ENCODE results near the gene CCDC88A.

Gene CCDC88A

GRCh38 chr2:55437515-55438390 is 18.1 kb upstream of the CCDC88A start:
- intact Hi-C loops (cut with micrococcal nuclease) = no loop called here
- no peaks in the 10 kb centered on the region for H3K36me3 Mint-ChIP-seq (ENCODE audit: low read depth)
- H3K9me3 Mint-ChIP-seq = no peaks in the 10 kb centered on the region
- H3K27ac Mint-ChIP-seq = peak overlapping the region; percentile 34
- H3K27me3 Mint-ChIP-seq = no peaks in the 10 kb centered on the region
- H3K4me1 Mint-ChIP-seq (ENCODE audit: low read depth) = no peaks in the 10 kb centered on the region
- H3K4me3 Mint-ChIP-seq = no peak overlapping the region

- Mint-ChIP-seq H3K9me3 (no peaks in the 10 kb centered on the region), H3K4me3 (no peak overlapping the region), H3K27me3 (no peaks in the 10 kb centered on the region), H3K27ac (no peak overlapping the region), H3K36me3 (ENCODE audit: low read depth) (no peaks in the 10 kb centered on the region), H3K4me1 (ENCODE audit: low read depth) (peaks cover 23% of the 10 kb centered on the region)
- intact Hi-C loops (cut with micrococcal nuclease) = no loop called here
Observed at GRCh38 chr2:55431982-55432627, 12.4 kb upstream of the CCDC88A start.

- Mint-ChIP-seq H3K36me3 (ENCODE audit: low read depth) (no peaks in the 10 kb centered on the region), H3K27ac (peak overlapping the region; percentile 15), H3K4me1 (ENCODE audit: low read depth) (peaks cover 32% of the 10 kb centered on the region), H3K9me3 (no peaks in the 10 kb centered on the region), H3K4me3 (no peak overlapping the region), H3K27me3 (no peaks in the 10 kb centered on the region)
- intact Hi-C loops (cut with micrococcal nuclease) = no loop called here
Observed at GRCh38 chr2:55430211-55430975, 10.7 kb upstream of the CCDC88A start.

DNA sequence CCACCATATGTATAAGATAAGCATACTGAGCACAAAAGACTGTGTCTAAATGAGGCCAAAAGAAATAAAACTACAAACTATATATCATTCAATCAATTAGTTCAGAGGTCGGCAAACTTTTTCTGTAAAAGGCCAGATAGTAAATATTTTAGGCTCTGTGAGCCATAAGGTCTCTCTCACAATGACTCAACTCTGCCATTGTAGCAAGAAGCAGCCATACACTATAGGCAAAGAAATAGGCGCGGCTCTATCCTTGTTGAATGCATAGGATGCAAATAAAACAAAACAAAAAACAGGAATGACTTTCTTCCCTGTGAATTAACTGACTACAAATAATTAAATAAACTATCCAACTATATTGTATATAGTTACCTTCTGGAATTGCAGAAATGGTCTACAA is 8.6 kb upstream of the CCDC88A start:
- Mint-ChIP-seq H3K4me1 (ENCODE audit: low read depth) (peaks cover 49% of the 10 kb centered on the region), H3K27me3 (no peaks in the 10 kb centered on the region), H3K9me3 (no peaks in the 10 kb centered on the region), H3K36me3 (ENCODE audit: low read depth) (no peaks in the 10 kb centered on the region), H3K4me3 (no peak overlapping the region), H3K27ac (no peak overlapping the region)
- intact Hi-C loops (cut with micrococcal nuclease) = no loop called here

GRCh38 chr2:55425431-55425831 is 5.8 kb upstream of the CCDC88A start:
- Mint-ChIP-seq H3K4me3 (peak overlapping the region; percentile 49), H3K36me3 (ENCODE audit: low read depth) (no peaks in the 10 kb centered on the region), H3K4me1 (ENCODE audit: low read depth) (peaks cover 59% of the 10 kb centered on the region), H3K27ac (peak overlapping the region; percentile 76), H3K27me3 (no peaks in the 10 kb centered on the region), H3K9me3 (no peaks in the 10 kb centered on the region)
- intact Hi-C loops (cut with micrococcal nuclease) = no loop called here

GRCh38 chr2:55422876-55423665 is 3.4 kb upstream of the CCDC88A start:
- Mint-ChIP-seq H3K27ac (peak overlapping the region; percentile 76), H3K4me1 (ENCODE audit: low read depth) (peaks cover 52% of the 10 kb centered on the region), H3K9me3 (no peaks in the 10 kb centered on the region), H3K4me3 (no peak overlapping the region), H3K27me3 (no peaks in the 10 kb centered on the region), H3K36me3 (ENCODE audit: low read depth) (peaks cover 16% of the 10 kb centered on the region)
- intact Hi-C loops (cut with micrococcal nuclease) = no loop called here

DNA sequence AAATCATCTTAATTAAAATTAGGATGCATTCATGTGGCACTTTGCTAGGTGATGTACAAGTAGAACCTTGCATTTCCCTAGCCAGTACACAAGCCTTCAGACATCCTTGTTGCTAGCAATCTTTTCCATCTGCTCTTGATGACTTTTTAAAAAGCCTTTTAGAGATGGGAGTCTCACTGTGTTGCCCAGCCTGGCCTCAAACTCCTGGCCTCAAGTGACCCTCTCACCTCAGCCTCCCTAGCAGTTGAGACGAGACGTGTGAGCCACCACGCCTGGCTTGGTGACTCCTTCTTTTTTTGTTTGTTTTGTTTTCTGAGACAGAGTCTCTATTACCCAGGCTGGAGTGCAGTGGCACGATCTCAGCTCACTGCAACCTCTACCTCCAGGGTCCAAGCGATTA is 1.7 kb upstream of the CCDC88A start:
- H3K4me1 Mint-ChIP-seq (ENCODE audit: low read depth) = peaks cover 52% of the 10 kb centered on the region
- H3K9me3 Mint-ChIP-seq = no peaks in the 10 kb centered on the region
- H3K27me3 Mint-ChIP-seq = no peaks in the 10 kb centered on the region
- H3K36me3 Mint-ChIP-seq (ENCODE audit: low read depth) = peaks cover 16% of the 10 kb centered on the region
- no peak overlapping the region for H3K4me3 Mint-ChIP-seq
- intact Hi-C loops (cut with micrococcal nuclease) = no loop called here
- H3K27ac Mint-ChIP-seq = peak overlapping the region; percentile 63

DNA sequence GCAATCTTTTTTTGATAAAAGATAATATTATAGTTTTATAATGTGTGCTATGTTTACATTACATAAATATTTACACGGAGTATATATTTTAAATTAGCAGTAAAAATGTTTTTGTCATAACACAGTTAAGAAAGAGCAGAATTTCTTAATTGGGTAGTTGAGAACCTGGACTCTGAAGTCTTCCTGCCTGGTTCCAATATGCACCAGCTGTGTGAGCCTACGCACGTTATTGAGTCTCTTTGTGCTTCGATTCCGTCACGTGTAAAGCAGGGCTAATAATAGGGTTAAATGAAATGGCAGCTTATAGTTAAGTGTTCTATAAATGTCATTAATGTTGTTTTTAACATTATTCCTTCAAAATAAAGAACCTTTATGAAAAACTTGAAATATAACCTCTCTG is 1.2 kb upstream of the CCDC88A start:
- Mint-ChIP-seq H3K27ac (peak overlapping the region; percentile 98), H3K4me1 (ENCODE audit: low read depth) (peaks cover 51% of the 10 kb centered on the region), H3K9me3 (no peaks in the 10 kb centered on the region), H3K4me3 (no peak overlapping the region), H3K27me3 (no peaks in the 10 kb centered on the region), H3K36me3 (ENCODE audit: low read depth) (peaks cover 20% of the 10 kb centered on the region)
- intact Hi-C loops (cut with micrococcal nuclease) = no loop called here

GRCh38 chr2:55420439-55420725 is 726 bp upstream of the CCDC88A start:
- Mint-ChIP-seq H3K27me3 (no peaks in the 10 kb centered on the region), H3K4me1 (ENCODE audit: low read depth) (peaks cover 51% of the 10 kb centered on the region), H3K9me3 (no peaks in the 10 kb centered on the region), H3K27ac (peak overlapping the region; percentile 98), H3K4me3 (peak overlapping the region; percentile 99), H3K36me3 (ENCODE audit: low read depth) (peaks cover 25% of the 10 kb centered on the region)
- intact Hi-C loops (cut with micrococcal nuclease) = no loop called here

DNA sequence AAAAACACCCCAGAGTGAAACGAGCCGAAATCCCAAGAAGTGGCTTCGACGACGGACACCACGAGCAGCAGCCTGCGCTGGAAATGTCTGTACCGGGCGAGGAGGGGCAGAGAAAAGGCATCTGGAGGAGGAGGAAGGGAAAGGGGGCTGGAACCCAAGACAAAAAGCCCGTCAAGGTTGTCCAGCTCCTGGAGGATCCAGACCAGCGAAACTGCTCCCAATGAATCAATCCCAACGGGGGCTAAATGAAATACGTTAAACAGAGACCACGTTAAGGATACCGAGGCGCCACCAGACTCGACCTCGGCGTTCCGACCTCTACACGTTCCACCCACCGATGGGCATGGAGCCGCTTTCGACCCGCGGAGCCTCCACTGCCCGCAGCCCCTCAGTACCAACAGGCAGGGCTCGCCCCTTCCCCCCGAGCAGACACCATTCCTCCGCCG is 400 bp downstream of the CCDC88A start:
- H3K27ac Mint-ChIP-seq = peak overlapping the region; percentile 98
- no peaks in the 10 kb centered on the region for H3K27me3 Mint-ChIP-seq
- peaks cover 36% of the 10 kb centered on the region for H3K36me3 Mint-ChIP-seq (ENCODE audit: low read depth)
- H3K9me3 Mint-ChIP-seq = no peaks in the 10 kb centered on the region
- peak overlapping the region; percentile 99 for H3K4me3 Mint-ChIP-seq
- peaks cover 56% of the 10 kb centered on the region for H3K4me1 Mint-ChIP-seq (ENCODE audit: low read depth)
- intact Hi-C loops (cut with micrococcal nuclease) = loop anchor here (2.0 to 10.0 kb wide), 3 partner anchors 54 to 198 kb away; partner anchors contain the start of genes CFAP36 and PPP4R3B

DNA sequence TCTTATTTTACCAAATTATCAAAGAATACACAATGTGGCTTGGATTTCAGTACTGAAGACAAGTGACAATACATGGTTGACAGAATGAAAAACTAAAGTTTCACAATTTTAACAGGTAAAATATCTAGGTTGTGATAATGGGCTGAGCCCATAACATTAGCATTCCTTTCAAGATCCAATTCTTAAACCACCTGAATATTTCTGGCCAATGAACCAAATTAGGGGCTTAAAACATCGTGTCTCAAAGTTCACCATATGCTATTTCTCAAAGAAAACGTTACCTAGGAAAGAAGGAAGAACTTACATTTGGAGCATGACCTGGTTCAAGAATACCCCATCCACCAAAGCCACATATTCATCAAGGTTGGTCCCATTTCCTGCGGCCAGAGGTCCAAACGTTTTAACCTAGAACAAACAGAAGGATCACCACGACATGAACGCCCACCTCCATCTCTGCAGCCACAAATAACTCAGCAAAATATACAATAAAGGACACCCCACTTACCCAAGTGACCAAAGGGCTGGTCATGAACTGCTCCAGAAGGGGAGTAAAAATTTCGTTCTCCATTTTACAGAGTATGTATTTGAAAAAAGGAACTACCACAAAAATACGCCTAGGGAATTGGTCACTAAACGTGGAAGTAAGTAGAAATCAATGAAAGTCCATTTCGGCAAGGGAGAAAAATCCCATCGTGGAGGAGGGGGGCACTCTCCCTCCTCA is 984 bp downstream of the CCDC88A start:
- Mint-ChIP-seq H3K4me3 (peak overlapping the region; percentile 99), H3K27me3 (no peaks in the 10 kb centered on the region), H3K9me3 (no peaks in the 10 kb centered on the region), H3K4me1 (ENCODE audit: low read depth) (peaks cover 56% of the 10 kb centered on the region), H3K36me3 (ENCODE audit: low read depth) (peaks cover 42% of the 10 kb centered on the region), H3K27ac (peak overlapping the region; percentile 98)
- intact Hi-C loops (cut with micrococcal nuclease) = loop anchor here (2.0 to 10.0 kb wide), 3 partner anchors 54 to 199 kb away; partner anchors contain the start of genes CFAP36 and PPP4R3B

- Mint-ChIP-seq H3K4me1 (ENCODE audit: low read depth) (peaks cover 56% of the 10 kb centered on the region), H3K27ac (peak overlapping the region; percentile 98)
- intact Hi-C loops (cut with micrococcal nuclease) = loop anchor here (2.0 to 10.0 kb wide), 3 partner anchors 53 to 199 kb away; partner anchors contain the start of genes CFAP36 and PPP4R3B
Observed at GRCh38 chr2:55418072-55418471, 1.6 kb downstream of the CCDC88A start.

More at GRCh38 chr2:55418072-55418471, 1.6 kb downstream of the CCDC88A start:
- H3K4me3 Mint-ChIP-seq = peak overlapping the region; percentile 99
- H3K27me3 Mint-ChIP-seq = no peaks in the 10 kb centered on the region
- peaks cover 48% of the 10 kb centered on the region for H3K36me3 Mint-ChIP-seq (ENCODE audit: low read depth)
- no peaks in the 10 kb centered on the region for H3K9me3 Mint-ChIP-seq

Measured in dendritic cell treated with granulocyte-macrophage colony-stimulating factor and Interleukin-4, amounts not matched to agents 40 ng/mL and 50 ng/mL, for 4 days (primary cell).